Smooth muscle cell (in vitro differentiated cells): ENCODE data around the gene PSMD1. TPM values are rescaled to one million over a fixed set of nuclear protein-coding genes. Genes with fewer than 3 reads are reported as not detected.

ENCODE experiments used
- DNase-seq: peaks from one replicate; lab custom pipeline; 2025; ENCODE audit not compliant: unreplicated experiment; lab: John Stamatoyannopoulos, UW
- H2AFZ ChIP-seq: fragments of 200-600 bp; sonication (generic); 2 replicates; pipeline ENCODE4 v1.6.0; 2016; ENCODE audit warnings: antibody characterized with exemption, low read depth, mild to moderate bottlenecking
- H3F3A ChIP-seq: fragments of 200-600 bp; sonication (generic); 2 replicates; pipeline ENCODE4 v1.6.0; 2017; ENCODE audit warnings: antibody characterized with exemption, low read depth
- H3K27ac ChIP-seq: fragments of 200-600 bp; sonication (generic); 2 replicates; pipeline ENCODE4 v1.5.1; 2016; ENCODE audit warnings: low read depth, mild to moderate bottlenecking
- H3K27me3 ChIP-seq: fragments of 200-600 bp; sonication (generic); 2 replicates; pipeline ENCODE4 v1.6.1; 2016; ENCODE audit warnings: low read depth, mild to moderate bottlenecking
- H3K36me3 ChIP-seq: fragments of 200-600 bp; sonication (generic); 2 replicates; pipeline ENCODE4 v1.5.1; 2016; ENCODE audit warnings: low read depth
- H3K4me1 ChIP-seq: fragments of 200-600 bp; sonication (generic); 2 replicates; pipeline ENCODE4 v1.5.1; 2016; ENCODE audit warnings: low read depth
- H3K4me2 ChIP-seq: fragments of 200-600 bp; sonication (generic); 2 replicates; pipeline ENCODE4 v1.6.0; 2016; ENCODE audit warnings: mild to moderate bottlenecking
- H3K4me3 ChIP-seq: fragments of 200-600 bp; sonication (generic); 2 replicates; pipeline ENCODE4 v1.5.1; 2016; ENCODE audit warnings: mild to moderate bottlenecking
- H3K79me2 ChIP-seq: fragments of 200-600 bp; sonication (generic); 2 replicates; pipeline ENCODE4 v1.6.0; 2016; ENCODE audit warnings: low read depth, mild to moderate bottlenecking
- H3K9ac ChIP-seq: fragments of 200-600 bp; sonication (generic); 2 replicates; pipeline ENCODE4 v1.6.0; 2016; ENCODE audit warnings: low read depth
- H3K9me3 ChIP-seq: fragments of 200-600 bp; sonication (generic); replicated peaks from 2 replicates; pipeline ENCODE4 v1.5.1; 2016; ENCODE audit warnings: low read depth
- H4K20me1 ChIP-seq: fragments of 200-600 bp; sonication (generic); 2 replicates; pipeline ENCODE4 v1.6.0; 2016; ENCODE audit warnings: low read depth
- CTCF ChIP-seq: fragments of 200-600 bp; sonication (generic); IDR thresholded peaks from 2 replicates; pipeline ENCODE4 v1.5.1; 2017; ENCODE audit warnings: borderline replicate concordance, mild to moderate bottlenecking, antibody characterized with exemption; ENCODE audit not compliant: insufficient read depth, poor library complexity, severe bottlenecking
- WGBS: methylation state at CpG from one replicate; pipeline ENCODE4 v1.1.7; 2016; ENCODE audit warnings: low lambda C conversion rate; 5-methylcytosine and 5-hydroxymethylcytosine counted together
- polyA plus RNA-seq: library from polyadenylated mRNA; unstranded; fragments of >200 nt; fragmentation: Nextera tagmentation; extraction: Ambion mirVana; gene quantifications from 2 replicates; pipeline ENCODE4 v1.2.1, GENCODE V29; 2016
- total RNA-seq: library from RNA; depleted of rRNA; stranded (reverse); fragments of >200 nt; gene quantifications from 2 replicates; pipeline ENCODE4 v1.2.3, GENCODE V29; 2014

Gene PSMD1
- total and polyA plus RNA-seq, 2 experiments from 2014 or later: 95.7 to 99.7 TPM

DNA sequence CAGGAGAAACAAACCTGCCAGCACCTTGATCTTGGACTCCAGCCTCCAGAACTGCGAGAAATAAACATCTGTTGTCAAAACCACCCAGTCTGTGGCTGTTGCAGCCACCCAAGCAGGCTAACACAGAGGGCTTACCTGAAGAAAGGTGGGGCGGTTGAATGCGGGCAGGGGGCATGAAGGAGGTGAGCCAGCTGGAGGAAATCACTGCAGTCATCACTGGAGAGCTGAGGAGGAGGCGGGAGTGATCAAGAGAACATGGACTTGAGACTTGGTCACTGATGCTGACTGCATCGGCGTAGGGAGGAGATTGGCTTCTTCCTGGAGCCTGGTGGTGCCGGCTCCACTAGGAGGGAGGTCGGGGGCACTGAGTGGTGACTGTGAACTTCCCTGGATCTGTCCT lies 127.2 kb downstream of the PSMD1 start:
- no peak for TF ChIP-seq CTCF
- Histone ChIP-seq H3K79me2 (no peaks in the 10 kb centered on the region), H3K4me1 (peaks cover 17% of the 10 kb centered on the region), H3K36me3 (no peaks in the 10 kb centered on the region), H3K27me3 (no peaks in the 10 kb centered on the region), H3K4me3 (no peak overlapping the region), H3F3A (no peaks in the 10 kb centered on the region), H3K9ac (no peak overlapping the region), H3K9me3 (no peaks in the 10 kb centered on the region), H4K20me1 (no peaks in the 10 kb centered on the region), H2AFZ (no peak overlapping the region), H3K4me2 (no peak overlapping the region), H3K27ac (no peak overlapping the region)
- 89% methylated on average over 8 of the region's 8 CpGs for WGBS
- no peak for DNase-seq

DNA sequence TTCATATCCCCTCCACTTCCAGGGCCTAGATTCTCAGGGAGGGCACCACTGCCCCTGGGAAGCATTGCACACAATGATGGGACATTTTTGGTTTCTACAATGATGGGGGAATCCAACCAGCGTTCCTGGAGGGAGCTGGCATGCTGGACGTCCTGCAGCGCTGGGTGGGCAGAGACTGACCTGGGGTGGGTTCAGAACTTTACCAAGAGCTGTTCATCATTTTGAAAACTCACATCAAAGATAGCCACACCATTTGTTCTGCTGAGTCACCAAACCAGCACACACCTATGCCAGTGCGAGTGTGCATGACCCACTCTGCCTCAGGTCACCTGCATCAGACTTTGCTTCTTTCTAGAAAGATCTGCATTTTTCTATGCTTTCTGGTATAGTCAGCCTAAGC lies 127.7 kb downstream of the PSMD1 start:
- Histone ChIP-seq H4K20me1 (no peaks in the 10 kb centered on the region), H3K27ac (no peak overlapping the region), H2AFZ (no peak overlapping the region), H3K4me2 (no peak overlapping the region), H3K9ac (no peak overlapping the region), H3F3A (no peaks in the 10 kb centered on the region), H3K36me3 (no peaks in the 10 kb centered on the region), H3K4me3 (no peak overlapping the region), H3K9me3 (no peaks in the 10 kb centered on the region), H3K79me2 (no peaks in the 10 kb centered on the region), H3K27me3 (no peaks in the 10 kb centered on the region), H3K4me1 (peaks cover 13% of the 10 kb centered on the region)
- 96% methylated on average over 4 of the region's 4 CpGs for WGBS
- no peak for DNase-seq
- no peak for TF ChIP-seq CTCF

DNA sequence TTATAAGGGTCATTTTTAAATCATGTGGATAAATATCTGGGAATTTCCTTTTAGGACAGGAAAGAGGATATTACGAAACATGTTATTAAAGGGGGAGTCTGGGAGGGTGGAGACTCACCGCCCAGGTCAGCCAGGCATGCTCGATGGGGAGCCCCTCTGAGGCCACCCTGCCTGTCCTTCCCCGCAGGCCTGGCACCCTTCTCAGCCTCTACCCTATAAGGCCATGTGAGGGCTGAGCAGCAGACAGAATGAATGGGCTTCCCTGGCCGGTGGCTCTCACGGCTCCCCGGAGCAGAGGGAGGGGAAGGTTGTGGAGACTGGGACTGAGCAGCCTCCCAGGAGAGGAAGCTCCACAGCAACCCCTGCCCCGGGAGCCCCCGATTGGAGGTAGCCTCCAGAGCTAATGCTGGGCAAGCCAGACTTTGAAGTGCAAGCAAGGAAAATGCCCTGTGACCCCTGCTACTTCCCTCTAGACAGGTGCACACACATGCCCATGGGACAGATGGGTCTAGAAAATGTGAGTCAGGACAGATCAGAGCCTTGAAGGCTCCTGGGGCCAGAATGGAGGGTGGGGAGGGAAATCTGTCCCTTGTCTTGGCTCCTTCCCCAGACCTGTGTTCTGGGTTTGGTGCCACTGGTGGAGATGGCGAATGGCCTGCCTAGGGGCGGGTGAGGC lies 128.5 kb downstream of the PSMD1 start:
- H3K27ac ChIP-seq: no peak overlapping the region

More for the DNA sequence above, 128.5 kb downstream of the PSMD1 start:
- H3F3A ChIP-seq: no peaks in the 10 kb centered on the region
- no peaks in the 10 kb centered on the region for H3K79me2 ChIP-seq
- 79% methylated on average over 11 of the region's 11 CpGs for WGBS
- H3K4me3 ChIP-seq: no peak overlapping the region
- H3K4me1 ChIP-seq: peaks cover 10% of the 10 kb centered on the region
- no peak overlapping the region for H3K4me2 ChIP-seq
- H4K20me1 ChIP-seq: no peaks in the 10 kb centered on the region
- no peak overlapping the region for H2AFZ ChIP-seq
- H3K36me3 ChIP-seq: no peaks in the 10 kb centered on the region
- no peaks in the 10 kb centered on the region for H3K9me3 ChIP-seq
- H3K27me3 ChIP-seq: no peaks in the 10 kb centered on the region
- DNase-seq: no peak
- no peak for TF ChIP-seq CTCF
- H3K9ac ChIP-seq: no peak overlapping the region
